ENCODE data around the gene ACSS2.

DNA sequence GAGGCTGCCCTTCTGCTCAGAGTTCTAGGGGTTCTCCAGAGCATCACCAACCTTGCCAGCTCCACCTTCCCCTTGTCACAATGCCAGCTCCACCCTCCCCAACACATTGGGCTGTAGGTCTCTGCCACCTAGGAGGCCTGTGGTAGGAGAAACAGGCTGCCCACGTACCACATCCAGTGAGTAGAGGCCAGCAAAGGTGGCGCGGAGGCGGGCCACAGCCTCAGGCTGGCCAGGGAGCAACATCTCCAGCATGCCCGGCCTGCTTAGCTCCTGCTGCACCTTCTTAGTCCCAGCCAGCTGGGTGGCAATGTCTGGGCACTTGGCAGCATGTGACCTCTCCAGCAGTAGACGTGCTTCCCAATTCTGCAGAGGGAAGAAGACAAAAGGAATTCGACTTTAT is 55.4 kb downstream of the ACSS2 start:
- TF ChIP-seq CTCF (IDR thresholded peaks at IDR 0.05) = no peak
- TF ChIP-seq, protein P1, sequence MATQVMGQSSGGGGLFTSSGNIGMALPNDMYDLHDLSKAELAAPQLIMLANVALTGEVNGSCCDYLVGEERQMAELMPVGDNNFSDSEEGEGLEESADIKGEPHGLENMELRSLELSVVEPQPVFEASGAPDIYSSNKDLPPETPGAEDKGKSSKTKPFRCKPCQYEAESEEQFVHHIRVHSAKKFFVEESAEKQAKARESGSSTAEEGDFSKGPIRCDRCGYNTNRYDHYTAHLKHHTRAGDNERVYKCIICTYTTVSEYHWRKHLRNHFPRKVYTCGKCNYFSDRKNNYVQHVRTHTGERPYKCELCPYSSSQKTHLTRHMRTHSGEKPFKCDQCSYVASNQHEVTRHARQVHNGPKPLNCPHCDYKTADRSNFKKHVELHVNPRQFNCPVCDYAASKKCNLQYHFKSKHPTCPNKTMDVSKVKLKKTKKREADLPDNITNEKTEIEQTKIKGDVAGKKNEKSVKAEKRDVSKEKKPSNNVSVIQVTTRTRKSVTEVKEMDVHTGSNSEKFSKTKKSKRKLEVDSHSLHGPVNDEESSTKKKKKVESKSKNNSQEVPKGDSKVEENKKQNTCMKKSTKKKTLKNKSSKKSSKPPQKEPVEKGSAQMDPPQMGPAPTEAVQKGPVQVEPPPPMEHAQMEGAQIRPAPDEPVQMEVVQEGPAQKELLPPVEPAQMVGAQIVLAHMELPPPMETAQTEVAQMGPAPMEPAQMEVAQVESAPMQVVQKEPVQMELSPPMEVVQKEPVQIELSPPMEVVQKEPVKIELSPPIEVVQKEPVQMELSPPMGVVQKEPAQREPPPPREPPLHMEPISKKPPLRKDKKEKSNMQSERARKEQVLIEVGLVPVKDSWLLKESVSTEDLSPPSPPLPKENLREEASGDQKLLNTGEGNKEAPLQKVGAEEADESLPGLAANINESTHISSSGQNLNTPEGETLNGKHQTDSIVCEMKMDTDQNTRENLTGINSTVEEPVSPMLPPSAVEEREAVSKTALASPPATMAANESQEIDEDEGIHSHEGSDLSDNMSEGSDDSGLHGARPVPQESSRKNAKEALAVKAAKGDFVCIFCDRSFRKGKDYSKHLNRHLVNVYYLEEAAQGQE (IDR thresholded peaks at IDR 0.05; ENCODE audit: insufficient read depth in 1 of 2, low read depth in 2 of 2, low read length in 1 of 2) = no peak
- no peak for TF ChIP-seq POLR2AphosphoS5 (IDR thresholded peaks at IDR 0.05; ENCODE audit: low read depth, low read length)
- TF ChIP-seq SIN3A (IDR thresholded peaks at IDR 0.05; ENCODE audit: borderline replicate concordance, insufficient read depth, low read depth, low read length) = no peak
